Measurements from ENCODE around the gene MEIKIN. TPM values are rescaled to one million over a fixed set of nuclear protein-coding genes. Genes with fewer than 3 reads are reported as not detected.
A peak's percentile ranks its signal among the peaks of the same experiment; 100 is the strongest.

Gene MEIKIN, protein sequence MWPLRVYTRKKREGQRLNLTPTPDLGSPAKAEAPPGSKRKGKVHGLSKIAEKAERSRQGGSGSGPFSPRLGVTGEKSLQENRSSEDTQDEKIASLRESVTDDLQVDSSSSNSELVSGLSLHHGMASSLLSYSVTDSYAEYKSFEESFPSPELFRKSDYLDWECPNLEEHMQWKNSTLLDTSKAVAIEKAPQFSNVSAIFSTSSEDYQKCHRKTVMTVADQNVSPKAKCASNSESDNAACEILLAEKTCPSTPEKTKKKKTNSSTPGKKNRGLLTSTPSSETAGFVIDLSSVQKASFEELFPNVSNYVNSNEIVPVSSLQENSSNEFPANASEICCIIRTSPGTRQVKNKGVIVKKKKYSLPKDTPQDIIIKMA
- total RNA-seq (2014; rRNA removed) = not detected in 2 replicates
- polyA plus RNA-seq (2012) = not detected

DNA sequence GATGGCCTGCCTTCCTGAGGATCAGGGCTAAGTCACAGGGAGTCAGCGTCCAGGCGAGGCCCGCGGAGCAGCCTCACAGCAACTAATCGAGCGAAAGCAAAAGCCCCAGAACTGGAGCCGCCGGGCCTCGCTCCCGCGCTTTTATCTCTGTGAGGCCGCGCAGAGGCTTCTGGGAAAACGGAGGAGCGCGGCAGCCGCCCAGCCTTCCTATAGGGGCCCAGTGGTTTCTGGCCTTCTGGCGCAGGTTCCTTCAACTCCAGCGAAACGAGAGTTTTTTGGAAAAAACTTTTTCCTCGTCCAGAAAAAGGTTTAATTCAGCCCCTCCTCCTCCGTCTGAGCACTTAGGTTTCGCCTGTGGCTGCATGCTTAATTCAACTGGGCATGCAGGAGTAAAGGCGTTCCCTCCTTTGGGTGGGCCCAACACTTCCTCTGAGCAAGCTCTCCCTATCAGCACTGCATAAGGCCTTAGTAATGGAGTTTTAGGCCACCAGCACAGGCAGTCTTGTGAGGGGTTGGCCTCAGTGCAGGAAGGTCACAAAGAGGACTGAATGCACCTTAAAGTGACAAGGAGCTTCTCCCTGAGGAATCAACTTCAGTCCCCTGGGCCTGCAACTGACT lies at the start of gene MEIKIN:
TSS of gene MEIKIN (minus strand) at position 113 of the 618 bp plus-strand sequence. CDS start 158 bp downstream, outside the sequence.
- DNase-seq (ENCODE audit: low read depth) = no peak

DNA sequence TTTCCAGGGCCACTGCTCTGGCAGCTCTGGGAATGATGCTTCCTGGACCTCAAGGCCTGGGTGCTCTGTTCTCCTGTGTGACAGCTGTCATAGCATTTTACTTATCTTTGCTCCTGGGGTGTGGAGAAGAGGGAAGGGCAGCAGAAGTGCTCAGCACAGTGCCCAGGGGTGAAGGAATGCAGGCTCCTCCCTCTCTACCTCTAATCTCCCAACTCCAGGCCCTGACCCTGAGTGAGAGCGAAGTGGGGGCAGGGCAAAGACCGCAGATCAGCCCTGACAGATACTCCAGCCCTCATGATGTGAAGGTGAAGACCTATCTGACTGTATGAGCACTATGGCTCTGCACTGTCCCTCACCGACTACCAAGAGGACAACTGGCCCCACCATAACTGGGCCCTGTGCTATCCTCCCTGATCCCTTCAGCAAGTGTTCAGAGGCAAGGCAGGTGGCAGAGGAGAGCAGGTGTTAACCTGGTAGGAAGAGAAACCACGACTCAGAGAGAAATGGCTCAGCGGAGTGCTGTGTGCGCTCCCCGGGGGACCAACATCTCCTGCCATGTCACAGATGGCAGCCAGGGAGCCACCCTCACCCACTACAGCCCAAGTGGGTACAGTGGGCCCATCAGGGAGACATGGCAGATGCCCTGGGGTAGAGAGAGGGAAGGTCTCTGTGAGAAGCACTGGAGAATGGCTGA lies 49.2 kb upstream of the MEIKIN start:
- no peak for DNase-seq (ENCODE audit: low read depth)

DNA sequence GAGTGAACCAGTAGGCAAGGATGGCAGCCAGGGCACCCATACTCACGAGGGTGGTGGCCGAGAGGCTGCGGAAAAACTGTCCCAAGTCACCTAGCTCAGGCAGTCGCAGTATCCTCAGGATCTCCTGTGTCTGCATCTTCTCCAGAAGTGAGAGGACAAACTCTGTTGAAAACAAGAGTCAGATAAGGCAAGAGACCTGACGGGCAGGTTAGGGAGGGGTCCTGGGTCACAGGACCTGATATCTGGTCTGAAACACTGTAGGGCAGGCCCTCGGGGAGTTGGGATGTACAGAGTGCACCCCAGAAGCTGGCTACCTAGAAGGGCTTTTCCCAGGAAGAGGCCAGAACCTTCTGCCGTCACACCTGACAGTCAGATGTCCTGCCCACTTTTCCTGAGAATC lies 48.6 kb upstream of the MEIKIN start:
- no peak for DNase-seq (ENCODE audit: low read depth)

DNA sequence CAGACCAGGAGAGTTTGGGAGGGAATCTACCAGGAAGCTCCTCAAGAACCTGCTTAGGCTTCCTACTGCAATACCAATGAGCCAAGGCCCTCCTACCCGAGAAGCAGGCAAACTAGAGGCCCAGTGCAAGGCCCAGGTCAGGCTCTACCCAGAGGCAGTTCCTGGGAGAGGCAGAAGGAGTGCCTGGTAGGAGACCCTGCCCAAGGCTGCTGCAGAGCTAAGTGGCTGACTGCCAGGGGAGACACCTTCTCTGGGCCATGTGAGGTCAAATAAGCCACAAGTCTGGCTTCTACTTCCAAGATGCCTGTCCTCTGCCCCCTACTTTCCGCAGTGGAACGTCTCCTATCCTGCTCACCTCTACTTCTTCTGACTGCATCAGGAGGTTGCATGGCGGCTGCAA lies 48.2 kb upstream of the MEIKIN start:
- DNase-seq (ENCODE audit: low read depth) = no peak

DNA sequence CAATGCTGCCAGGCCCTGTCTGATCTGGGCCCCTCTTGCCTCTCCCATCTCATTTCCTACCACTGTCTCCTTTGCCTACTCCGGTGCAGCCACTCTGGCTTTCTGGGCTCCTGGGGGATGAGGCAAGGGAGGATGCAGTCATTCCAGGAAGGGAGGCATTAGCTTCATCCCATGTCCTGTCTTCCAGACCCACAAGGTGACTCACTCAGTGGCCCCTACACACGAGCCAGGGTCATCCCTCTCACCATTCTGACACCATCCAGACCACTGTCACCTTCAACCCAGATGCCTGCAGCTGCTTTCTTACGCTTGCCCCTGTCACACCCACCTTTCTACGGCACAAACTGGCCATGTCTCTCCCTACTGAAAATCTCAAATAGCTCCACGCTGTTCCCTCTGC lies 46.9 kb upstream of the MEIKIN start:
- DNase-seq (ENCODE audit: low read depth) = no peak

DNA sequence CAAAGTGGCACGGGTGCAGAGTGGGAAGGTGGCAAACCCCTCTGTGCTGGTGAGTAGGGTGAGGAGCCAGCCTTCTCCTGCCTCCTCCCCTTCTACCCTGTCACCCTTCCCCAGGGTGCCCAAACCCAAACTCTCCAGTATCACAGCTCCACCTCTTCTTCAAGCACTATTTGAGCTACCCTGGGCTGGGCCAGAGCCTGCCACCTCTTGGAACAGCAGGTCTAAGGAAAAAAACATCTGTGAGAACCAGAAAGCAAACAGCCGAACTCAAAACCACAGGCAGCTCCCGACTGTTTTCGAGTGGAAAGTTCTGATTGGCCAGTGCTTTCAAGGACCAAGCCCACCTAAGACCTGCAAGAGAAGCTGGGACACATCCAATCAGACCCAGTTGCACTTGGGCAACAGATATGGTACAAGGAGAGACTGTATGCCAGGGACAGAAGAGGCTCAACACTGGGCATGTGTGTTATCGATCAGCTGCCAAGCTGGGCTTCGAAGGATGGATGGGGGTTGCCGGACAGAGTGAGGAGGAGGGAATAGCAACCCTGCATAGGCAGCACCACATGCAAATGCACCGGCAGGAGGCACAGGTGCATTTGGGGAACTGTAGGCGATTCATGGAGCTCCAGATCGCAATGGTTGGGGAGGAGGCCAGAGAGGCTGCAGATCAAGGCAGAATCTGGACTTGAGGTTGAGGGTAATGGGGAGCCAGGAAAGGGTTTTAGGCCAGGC lies 46.3 kb upstream of the MEIKIN start:
- DNase-seq (ENCODE audit: low read depth) = no peak

DNA sequence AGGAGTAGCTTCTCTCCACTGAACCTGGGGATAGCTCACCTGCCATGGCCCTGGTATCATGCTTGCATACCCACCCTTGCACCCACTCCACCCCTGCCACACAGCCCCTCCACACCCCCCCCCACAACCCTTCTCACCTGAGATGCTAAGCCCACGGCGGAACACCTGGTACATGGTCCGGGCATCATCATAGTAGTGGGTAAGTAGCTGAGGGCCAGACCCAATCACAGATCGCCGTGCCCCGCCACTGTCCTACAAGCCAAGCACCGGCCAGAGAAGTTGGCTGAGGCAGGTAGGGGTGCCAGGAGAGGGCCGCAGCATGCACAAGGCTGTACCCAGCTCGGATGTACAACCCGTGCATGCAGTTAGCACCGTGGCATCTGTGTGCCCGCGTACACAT lies 45.3 kb upstream of the MEIKIN start:
- no peak for DNase-seq (ENCODE audit: low read depth)

DNA sequence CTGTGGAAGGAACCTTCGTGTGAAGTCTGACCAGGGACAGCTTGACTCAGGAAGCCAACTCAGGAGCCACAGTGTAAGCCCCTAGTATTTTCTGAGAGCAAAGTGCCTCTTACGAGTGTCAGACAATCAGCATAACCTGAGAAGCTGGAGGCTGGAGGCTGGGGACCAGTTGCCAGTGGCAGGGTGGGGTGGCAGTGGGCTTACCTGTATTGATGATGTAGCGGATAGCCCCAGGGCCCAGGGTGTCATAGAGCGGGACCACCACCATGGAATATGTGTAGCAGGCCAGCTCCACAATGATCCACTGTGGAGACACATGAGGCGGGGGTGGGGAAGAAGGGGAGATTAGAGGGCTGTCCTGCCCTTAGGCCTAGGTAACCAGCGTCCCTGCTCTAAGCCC lies 43.1 kb upstream of the MEIKIN start:
- no peak for DNase-seq (ENCODE audit: low read depth)

DNA sequence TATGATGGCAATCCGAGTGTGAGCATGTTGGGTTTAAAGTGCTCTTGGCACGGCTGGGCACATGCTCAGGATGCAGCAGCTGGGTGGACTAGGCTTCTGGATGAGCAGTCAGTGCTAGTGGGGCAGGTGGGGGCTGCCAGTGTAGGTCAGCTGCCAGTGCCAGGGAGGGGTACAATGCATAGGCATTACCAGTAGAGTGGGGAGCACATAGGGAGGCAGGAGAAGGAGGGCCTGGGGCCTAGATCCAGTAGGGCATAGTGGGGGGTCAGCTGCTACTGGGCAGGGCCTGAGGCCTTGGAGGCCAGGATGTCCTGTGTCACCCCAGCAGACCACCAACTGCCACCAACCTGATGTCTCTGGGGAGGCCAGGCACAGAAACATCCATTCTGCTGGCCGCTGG lies 41.8 kb upstream of the MEIKIN start:
- DNase-seq (ENCODE audit: low read depth) = no peak

DNA sequence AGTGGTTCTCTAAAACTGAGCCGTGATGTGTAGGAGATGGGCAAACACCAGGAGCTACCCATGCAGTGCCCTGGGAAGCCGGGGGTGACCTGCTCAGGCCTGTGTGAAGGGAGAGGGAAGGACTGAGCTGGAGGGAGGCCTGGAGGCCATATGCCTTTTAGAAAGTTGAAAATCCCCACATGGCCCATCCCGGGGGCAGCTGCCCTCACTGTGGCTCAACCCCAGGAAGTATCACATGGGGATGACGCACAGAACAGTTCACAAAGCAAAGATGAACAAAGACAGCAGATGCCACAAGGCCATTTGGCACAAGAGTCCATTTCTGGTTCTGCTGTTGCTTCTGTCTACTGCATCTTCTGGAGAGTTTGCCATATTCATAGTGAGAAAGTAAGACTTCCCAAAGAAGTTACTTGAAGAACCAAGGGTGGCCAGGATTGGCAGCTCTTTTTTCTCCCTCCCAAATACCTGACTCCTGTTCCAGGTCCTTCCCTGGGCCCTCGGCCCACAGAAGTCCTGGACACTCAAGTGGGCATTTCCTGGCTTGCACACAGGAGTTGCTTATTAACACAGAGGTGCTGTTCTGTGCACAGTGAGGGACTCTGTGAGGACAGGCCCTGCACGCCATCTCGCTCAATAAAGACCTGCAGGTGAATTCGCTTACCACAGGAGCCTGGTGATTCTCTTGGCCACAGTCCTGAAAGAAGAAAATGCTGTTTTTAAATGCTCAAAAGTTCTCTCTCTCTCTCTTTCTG lies 40.9 kb upstream of the MEIKIN start:
- DNase-seq (ENCODE audit: low read depth) = peak; percentile 19

DNA sequence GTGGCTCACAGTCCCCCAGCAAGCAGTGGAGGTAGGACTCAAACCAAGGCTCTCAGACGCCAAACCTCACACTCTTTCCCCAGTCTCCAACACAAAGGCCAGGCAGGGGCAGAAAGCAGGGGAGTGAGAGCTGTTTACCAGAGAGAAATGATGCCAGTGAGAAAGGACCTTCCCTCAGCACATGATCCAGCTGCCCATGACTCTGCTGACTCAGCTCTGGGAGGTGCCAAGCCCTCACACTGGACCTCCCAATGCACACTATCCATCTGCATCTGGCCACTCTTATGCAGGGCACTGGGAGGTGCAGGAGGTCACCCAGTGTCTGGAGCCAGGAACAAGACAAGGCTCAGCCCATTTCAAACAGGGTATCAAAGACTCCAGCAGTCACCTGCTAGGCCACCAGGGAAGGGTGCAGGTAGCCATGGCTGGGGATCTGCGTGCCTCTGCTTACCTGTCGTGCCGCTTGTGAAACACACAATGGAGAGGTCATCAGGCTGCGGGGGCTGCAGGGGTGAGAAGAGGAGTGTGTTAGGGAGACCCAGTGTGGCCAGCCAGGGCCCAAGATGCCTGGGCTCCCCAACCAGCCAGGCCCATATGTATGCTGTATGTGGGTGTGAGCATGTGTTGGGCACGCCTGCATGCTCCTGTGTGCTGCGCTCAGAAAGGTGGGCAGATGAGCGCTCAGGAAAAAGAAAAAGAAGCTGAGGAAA lies 39.6 kb upstream of the MEIKIN start:
- no peak for DNase-seq (ENCODE audit: low read depth)

DNA sequence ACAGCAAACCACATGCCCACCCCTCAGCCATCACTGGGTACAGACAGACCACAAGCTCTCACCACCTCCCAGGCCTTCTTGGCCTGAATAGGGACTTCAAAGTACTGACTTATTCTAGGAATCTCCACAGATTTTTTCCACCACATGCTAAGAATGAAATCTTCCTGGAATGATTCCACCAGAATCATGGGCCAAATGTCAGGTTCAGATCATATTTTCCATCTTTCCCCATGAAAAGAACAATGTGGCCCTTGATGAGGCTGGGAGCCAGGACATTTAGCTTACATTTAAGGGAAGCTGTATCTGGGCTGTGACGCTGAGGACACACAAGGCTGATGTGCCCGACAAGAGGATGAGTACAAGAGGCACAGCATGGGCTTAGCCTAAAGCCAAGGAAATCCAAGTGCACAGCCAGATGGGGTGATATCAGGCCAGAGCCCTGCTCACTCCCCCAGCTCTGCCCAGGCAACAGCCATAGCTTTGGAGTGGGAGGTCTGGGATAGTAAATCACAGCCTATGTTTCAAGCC lies 37.8 kb upstream of the MEIKIN start:
- no peak for DNase-seq (ENCODE audit: low read depth)

DNA sequence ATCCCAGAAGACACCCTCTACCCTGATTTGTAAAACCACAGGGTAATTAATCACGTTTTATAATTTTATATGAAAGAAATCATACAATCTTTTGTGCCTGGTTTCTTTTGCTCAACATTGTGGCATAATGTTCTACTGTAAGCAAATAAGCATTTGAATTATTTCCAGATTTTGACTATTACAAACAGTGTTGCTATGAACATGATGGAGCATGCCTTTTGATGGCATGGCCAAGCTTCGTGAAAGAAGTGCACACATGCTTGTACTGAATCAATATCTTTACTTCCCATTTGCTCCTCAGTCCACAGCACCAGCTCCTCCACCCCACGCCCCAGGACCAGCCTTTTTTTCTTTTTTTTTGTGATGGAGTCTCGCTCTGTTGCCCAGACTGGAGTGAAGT lies 36.1 kb upstream of the MEIKIN start:
- DNase-seq (ENCODE audit: low read depth) = no peak

DNA sequence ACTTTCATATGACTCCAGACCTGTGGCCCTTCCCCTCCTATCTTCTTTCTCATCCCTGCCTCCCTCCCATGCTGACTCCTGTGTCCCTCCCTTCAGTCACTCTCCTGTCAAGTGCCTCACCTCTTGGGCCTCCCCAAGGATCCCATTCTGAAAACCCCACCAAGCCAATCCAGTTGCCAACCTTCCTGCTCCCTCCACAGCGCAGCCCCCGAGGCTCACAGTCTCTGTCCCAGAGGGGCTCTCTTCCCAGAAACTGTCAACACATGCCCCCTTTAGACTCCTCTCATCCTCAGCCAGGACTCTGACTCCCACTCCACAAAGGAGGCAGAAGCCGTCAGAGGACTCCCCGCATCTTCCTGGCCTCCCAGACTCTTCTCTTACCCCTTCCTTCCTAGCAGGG lies 35.2 kb upstream of the MEIKIN start:
- no peak for DNase-seq (ENCODE audit: low read depth)

DNA sequence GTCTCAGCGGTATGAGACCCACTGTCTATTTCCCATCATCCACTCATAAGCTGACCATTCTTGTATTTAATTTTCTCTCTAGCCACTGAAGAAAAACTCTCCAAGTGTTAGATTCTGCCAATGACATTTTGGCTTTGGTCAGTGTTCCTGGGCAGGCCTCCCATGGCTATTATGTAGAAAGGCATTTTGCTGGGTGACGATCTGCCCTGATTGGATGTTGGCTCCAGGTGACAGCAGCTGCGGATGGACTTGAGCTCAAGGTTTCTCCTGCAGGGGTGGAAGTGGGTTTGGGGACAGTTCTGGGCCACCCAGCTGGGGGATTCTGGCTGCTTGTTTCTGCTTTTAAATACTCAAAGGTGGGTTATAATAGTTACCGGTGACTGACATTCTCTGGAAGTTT lies 34.4 kb upstream of the MEIKIN start:
- no peak for DNase-seq (ENCODE audit: low read depth)

DNA sequence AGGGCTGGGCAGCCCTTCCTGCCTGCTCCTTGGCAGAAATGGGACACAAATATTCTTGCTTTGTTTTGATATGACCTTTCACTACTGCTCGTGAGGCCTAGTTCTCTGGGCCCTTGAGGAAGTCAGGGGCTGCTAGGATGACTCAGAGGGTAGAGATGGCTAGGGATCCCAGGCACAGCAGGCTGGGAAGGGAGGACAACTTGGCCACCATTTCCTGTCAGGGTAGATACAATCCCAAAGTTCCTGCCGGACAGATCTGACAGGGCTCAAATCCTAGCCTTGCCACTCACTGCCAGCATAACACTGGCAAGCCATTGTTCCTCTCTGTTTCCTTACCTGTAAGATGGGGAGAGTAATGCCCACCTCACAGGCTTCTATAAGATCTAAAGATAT lies 31.7 kb upstream of the MEIKIN start:
- no peak for DNase-seq (ENCODE audit: low read depth)

DNA sequence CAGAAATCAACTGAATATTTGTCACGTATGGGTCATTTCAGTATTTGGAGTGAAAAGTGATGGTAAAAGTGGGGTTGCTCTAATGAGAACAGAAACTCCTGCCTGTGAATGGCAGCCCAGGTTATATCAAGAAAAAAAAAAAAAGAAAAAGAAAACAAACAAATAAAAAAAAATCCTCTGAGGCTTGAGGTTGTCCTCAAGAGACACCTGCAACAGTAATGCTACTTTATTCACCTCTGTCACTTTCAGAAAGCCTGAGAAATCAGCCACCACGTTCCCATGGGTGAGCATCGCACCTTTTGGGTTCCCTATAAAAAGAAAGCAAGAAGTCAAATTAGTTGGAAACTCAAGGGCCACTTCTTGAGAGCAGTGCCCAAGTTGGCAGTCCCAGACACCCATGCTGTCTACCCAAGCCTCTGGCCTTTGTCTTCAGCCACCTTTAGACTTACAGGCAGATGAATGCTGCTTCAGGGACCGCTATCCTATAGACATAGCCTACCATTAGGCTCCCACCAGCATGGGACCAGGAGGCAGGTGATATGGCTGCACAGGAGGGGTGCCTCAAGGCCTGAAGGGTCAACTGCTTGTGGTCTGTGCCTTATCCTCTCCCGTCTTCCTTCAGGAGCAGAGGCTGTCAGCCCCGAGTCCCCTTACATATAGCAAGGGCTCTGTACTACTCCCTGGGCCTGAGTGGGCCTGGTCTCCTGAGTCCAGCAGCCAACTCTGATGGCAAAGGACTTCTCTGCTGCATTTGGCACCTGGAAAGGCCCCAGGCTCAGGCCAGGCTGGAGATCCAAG lies 31.1 kb upstream of the MEIKIN start:
- DNase-seq (ENCODE audit: low read depth) = no peak

DNA sequence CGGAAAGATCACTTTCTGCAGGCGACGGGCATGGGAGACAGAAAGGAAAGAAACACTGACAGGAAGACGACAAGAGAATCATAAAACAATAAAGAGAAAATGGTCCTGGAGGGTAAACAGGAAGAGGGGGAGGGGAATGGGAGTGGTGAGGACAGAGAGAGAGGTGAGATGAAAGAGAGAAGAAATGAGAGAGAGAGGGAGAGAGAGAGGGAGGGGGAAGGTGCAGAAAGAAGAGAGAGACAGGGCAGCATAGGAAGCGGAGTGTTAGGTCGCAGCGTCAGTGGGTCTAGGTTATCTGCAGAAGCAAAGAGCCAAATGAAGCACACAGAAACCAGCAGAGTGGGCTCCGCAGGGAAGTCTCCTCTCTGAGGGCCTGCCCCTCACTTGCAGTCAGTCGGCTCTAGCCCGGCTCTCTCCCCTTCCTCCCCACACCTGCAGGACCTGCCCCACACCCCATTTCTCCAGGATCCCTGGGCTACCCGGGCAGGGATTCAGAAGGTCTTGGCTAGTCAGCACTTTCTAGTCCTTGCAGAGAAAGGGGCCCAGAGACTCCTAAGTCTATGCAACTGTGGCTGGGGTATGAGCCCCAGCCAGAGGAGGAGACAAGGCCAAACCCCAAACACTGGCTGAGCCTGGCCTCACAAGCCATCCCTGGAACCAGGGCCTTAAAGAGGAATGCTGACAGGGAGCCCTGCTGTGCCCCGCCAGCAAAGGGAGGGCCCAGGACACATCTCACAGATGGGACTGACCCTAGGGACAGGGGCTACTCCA lies 29.7 kb upstream of the MEIKIN start:
- DNase-seq (ENCODE audit: low read depth) = no peak

DNA sequence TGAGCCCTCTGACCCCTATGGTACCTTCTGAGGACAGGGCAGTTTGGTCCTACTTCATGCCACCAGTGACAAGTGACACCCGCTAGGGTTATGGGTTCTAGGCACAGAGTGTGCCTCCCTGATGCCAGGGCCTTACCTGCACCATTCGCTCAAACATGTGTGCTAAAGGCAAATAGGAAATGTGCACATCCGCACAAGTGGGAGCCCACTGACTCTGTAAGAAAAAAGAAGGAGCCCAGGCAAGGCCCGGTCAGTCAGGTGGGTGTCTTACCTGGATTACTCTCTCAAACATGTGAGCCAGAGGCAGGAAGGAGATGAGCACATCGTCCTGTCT lies 29.1 kb upstream of the MEIKIN start:
- no peak for DNase-seq (ENCODE audit: low read depth)

All from LHCN-M2 (cell line).